Activated naive CD8-positive, alpha-beta T cell treated with anti-CD3 and anti-CD28 coated beads, Interleukin-2, amount 10 ng/mL, durations not matched to agents 7 days and 5 days (primary cell): ENCODE measurements around the gene FES. TPM values are rescaled to one million over a fixed set of nuclear protein-coding genes. Genes with fewer than 3 reads are reported as not detected.
A peak's percentile ranks its signal among the peaks of the same experiment; 100 is the strongest.

Experiments
- ATAC-seq: fragments of 150-1000 bp; cut with Tn5 transposase; one replicate; pipeline ENCODE4 v1.10.0; 2021; ENCODE audit warnings: low read depth, moderate library complexity
- POLR2A ChIA-PET: fragments of 350-600 bp; sonication (Branson Sonifier 250); formaldehyde crosslinking; loops from one replicate; lab custom pipeline; 2021; ENCODE audit warnings: antibody characterized with exemption; lab: Charles Lee
- DNase-seq: peaks from one replicate; pipeline ENCODE4 v3.0.0; 2021
- H3K27ac Mint-ChIP-seq: one replicate; pipeline ENCODE4 v1.8.0; 2022; ENCODE audit warnings: mild to moderate bottlenecking, mixed read lengths
- H3K27me3 Mint-ChIP-seq: one replicate; pipeline ENCODE4 v1.8.0; 2022; ENCODE audit warnings: mild to moderate bottlenecking, moderate library complexity, mixed read lengths
- H3K36me3 Mint-ChIP-seq: one replicate; pipeline ENCODE4 v1.8.0; 2021; ENCODE audit warnings: mild to moderate bottlenecking, mixed read lengths
- H3K4me1 Mint-ChIP-seq: one replicate; pipeline ENCODE4 v1.8.0; 2021; ENCODE audit warnings: mixed read lengths
- H3K4me3 Mint-ChIP-seq: one replicate; pipeline ENCODE4 v1.8.0; 2022; ENCODE audit warnings: mild to moderate bottlenecking, moderate library complexity, mixed read lengths
- H3K9me3 Mint-ChIP-seq: one replicate; pipeline ENCODE4 v1.8.0; 2021; ENCODE audit warnings: mixed read lengths
- total RNA-seq, 2 experiments: library from RNA; stranded (reverse); gene quantifications; one replicate each; pipeline ENCODE4 v1.2.3, GENCODE V29; 2021

Gene FES
- total RNA-seq, 2 experiments from 2014 or later, result 6.2 to 7.5 TPM

- H3K9me3 Mint-ChIP-seq, result no peaks in the 10 kb centered on the region
- DNase-seq (no peak), ATAC-seq (no peak)
- peaks cover 2% of the 10 kb centered on the region for H3K36me3 Mint-ChIP-seq
- peak overlapping the region; percentile 99 for H3K4me3 Mint-ChIP-seq
- peaks cover 39% of the 10 kb centered on the region for H3K4me1 Mint-ChIP-seq
- peak overlapping the region; percentile 99 for H3K27ac Mint-ChIP-seq
- H3K27me3 Mint-ChIP-seq, result no peaks in the 10 kb centered on the region
- POLR2A ChIA-PET, result interaction anchor here (1.0 to 8.0 kb wide), 6 partner anchors 10 to 212 kb away, joined by 3 to 141 read pairs (median 6); partner anchors contain the start of genes BLM, MAN2A2 and RCCD1
Observed at GRCh38 chr15:90929246-90930019, 45.1 kb downstream of the FES start.

- Mint-ChIP-seq H3K27me3 (no peaks in the 10 kb centered on the region), H3K36me3 (no peaks in the 10 kb centered on the region), H3K27ac (peak overlapping the region; percentile 99), H3K4me3 (peak overlapping the region; percentile 99), H3K9me3 (no peaks in the 10 kb centered on the region), H3K4me1 (peaks cover 36% of the 10 kb centered on the region)
- no peak for DNase-seq
- POLR2A ChIA-PET, result interaction anchor here (0.6 to 8.0 kb wide), 20 partner anchors 9 to 697 kb away, joined by 3 to 141 read pairs (median 4); partner anchors contain the start of genes BLM, CIB1, GDPGP1 and MAN2A2
- no peak for ATAC-seq
Observed at GRCh38 chr15:90930861-90931574, 46.7 kb downstream of the FES start.

GRCh38 chr15:90931575-90931827 lies 47.2 kb downstream of the FES start:
- peak overlapping the region; percentile 99 for H3K4me3 Mint-ChIP-seq
- POLR2A ChIA-PET, result interaction anchor here (0.6 to 8.0 kb wide), 23 partner anchors 10 to 698 kb away, joined by 3 to 141 read pairs (median 4); partner anchors contain the start of genes BLM, CIB1, GDPGP1 and MAN2A2
- H3K36me3 Mint-ChIP-seq, result peaks cover 4% of the 10 kb centered on the region
- no peaks in the 10 kb centered on the region for H3K27me3 Mint-ChIP-seq
- peak overlapping the region; percentile 99 for H3K27ac Mint-ChIP-seq
- DNase-seq (no peak), ATAC-seq (no peak)
- H3K9me3 Mint-ChIP-seq, result no peaks in the 10 kb centered on the region
- peaks cover 40% of the 10 kb centered on the region for H3K4me1 Mint-ChIP-seq

GRCh38 chr15:90931828-90932659 lies 47.7 kb downstream of the FES start, which contains the start of gene HDDC3:
HDDC3 (minus strand) TSS chr15:90932549; CDS start chr15:90932540, 9 bp downstream.
- H3K4me3 Mint-ChIP-seq, result peak within 1 kb of the TSS; percentile 99
- DNase-seq (peak; percentile 98), ATAC-seq (peak; percentile 55)
- POLR2A ChIA-PET, result interaction anchor here (0.6 to 8.0 kb wide), 28 partner anchors 10 to 698 kb away, joined by 3 to 141 read pairs (median 3); partner anchors contain the start of genes BLM, CIB1, GDPGP1 and MAN2A2
- H3K9me3 Mint-ChIP-seq, result no peaks in the 10 kb centered on the region
- peaks cover 5% of the 10 kb centered on the region for H3K36me3 Mint-ChIP-seq
- peaks cover 45% of the 10 kb centered on the region for H3K4me1 Mint-ChIP-seq
- H3K27me3 Mint-ChIP-seq, result no peaks in the 10 kb centered on the region
- H3K27ac Mint-ChIP-seq, result peak within 1 kb of the TSS; percentile 99

DNA sequence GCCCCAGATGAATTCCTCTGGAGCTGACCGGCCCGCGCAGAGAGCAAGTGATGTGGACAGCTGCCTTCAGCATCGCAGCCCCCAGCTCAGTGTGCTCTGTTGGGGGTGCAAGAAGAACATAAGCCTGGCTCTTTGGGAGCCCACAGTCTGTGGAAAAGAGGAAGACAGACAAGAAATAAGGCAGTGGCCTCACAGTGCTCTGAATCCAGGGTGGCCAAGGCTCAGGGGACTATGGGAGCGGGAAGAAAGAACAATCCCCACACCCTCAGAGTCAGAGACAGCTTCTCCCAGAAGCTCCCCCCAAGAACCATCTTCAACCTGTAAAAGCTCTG lies 48.3 kb downstream of the FES start:
- Mint-ChIP-seq H3K36me3 (peaks cover 5% of the 10 kb centered on the region), H3K27me3 (no peaks in the 10 kb centered on the region), H3K27ac (peak overlapping the region; percentile 99), H3K9me3 (no peaks in the 10 kb centered on the region), H3K4me1 (peaks cover 46% of the 10 kb centered on the region), H3K4me3 (peak overlapping the region; percentile 99)
- ATAC-seq, result no peak
- DNase-seq, result no peak
- POLR2A ChIA-PET, result interaction anchor here (0.6 to 8.0 kb wide), 16 partner anchors 9 to 667 kb away, joined by 3 to 141 read pairs (median 3); partner anchors contain the start of genes MAN2A2, PRC1 and RCCD1

- Mint-ChIP-seq H3K36me3 (peaks cover 7% of the 10 kb centered on the region), H3K27me3 (no peaks in the 10 kb centered on the region), H3K4me1 (peaks cover 45% of the 10 kb centered on the region), H3K27ac (peak overlapping the region; percentile 99), H3K4me3 (peak overlapping the region; percentile 32), H3K9me3 (no peaks in the 10 kb centered on the region)
- no peak for DNase-seq
- POLR2A ChIA-PET, result interaction anchor here (1.0 to 8.0 kb wide), 5 partner anchors 21 to 152 kb away, joined by 3 to 141 read pairs (median 11); partner anchors contain the start of genes MAN2A2, PRC1 and RCCD1
- no peak for ATAC-seq
Observed at GRCh38 chr15:90933301-90933700, 49.0 kb downstream of the FES start.

- no peaks in the 10 kb centered on the region for H3K27me3 Mint-ChIP-seq
- peak overlapping the region; percentile 89 for H3K4me3 Mint-ChIP-seq
- POLR2A ChIA-PET, result interaction anchor here (1.1 to 8.0 kb wide), 10 partner anchors 12 to 237 kb away, joined by 3 to 141 read pairs (median 8); partner anchors contain the start of genes BLM, MAN2A2, PRC1 and RCCD1
- peak overlapping the region; percentile 95 for H3K27ac Mint-ChIP-seq
- ATAC-seq (peak; percentile 23), DNase-seq (peak; percentile 88)
- H3K4me1 Mint-ChIP-seq, result peaks cover 41% of the 10 kb centered on the region
- H3K9me3 Mint-ChIP-seq, result no peaks in the 10 kb centered on the region
- H3K36me3 Mint-ChIP-seq, result peaks cover 8% of the 10 kb centered on the region
Observed at GRCh38 chr15:90934256-90934948, 50.1 kb downstream of the FES start.

GRCh38 chr15:90934949-90935751 lies 50.8 kb downstream of the FES start, which contains the start of gene UNC45A:
UNC45A (plus strand) TSS chr15:90935285; CDS start chr15:90935325, 40 bp downstream.
- H3K4me3 Mint-ChIP-seq, result peak within 1 kb of the TSS; percentile 89
- POLR2A ChIA-PET, result interaction anchor here (0.7 to 8.0 kb wide), 14 partner anchors 9 to 743 kb away, joined by 3 to 141 read pairs (median 4); partner anchors contain the start of genes BLM, MAN2A2, PRC1 and RCCD1
- ATAC-seq, result peak; percentile 66
- peak within 1 kb of the TSS; percentile 95 for H3K27ac Mint-ChIP-seq
- no peaks in the 10 kb centered on the region for H3K9me3 Mint-ChIP-seq
- peaks cover 38% of the 10 kb centered on the region for H3K4me1 Mint-ChIP-seq
- H3K36me3 Mint-ChIP-seq, result peaks cover 8% of the 10 kb centered on the region
- H3K27me3 Mint-ChIP-seq, result no peaks in the 10 kb centered on the region
- DNase-seq, result peak; percentile 99

- Mint-ChIP-seq H3K36me3 (peaks cover 13% of the 10 kb centered on the region), H3K27ac (no peak overlapping the region), H3K4me1 (peaks cover 26% of the 10 kb centered on the region), H3K4me3 (peak overlapping the region; percentile 89), H3K27me3 (no peaks in the 10 kb centered on the region), H3K9me3 (no peaks in the 10 kb centered on the region)
- DNase-seq (no peak), ATAC-seq (no peak)
- POLR2A ChIA-PET, result interaction anchor here (3.5 kb wide), 1 partner anchor 18 kb away, joined by 40 read pairs; the partner anchor contains the start of gene RCCD1
Observed at GRCh38 chr15:90936823-90937222, 52.5 kb downstream of the FES start.

DNA sequence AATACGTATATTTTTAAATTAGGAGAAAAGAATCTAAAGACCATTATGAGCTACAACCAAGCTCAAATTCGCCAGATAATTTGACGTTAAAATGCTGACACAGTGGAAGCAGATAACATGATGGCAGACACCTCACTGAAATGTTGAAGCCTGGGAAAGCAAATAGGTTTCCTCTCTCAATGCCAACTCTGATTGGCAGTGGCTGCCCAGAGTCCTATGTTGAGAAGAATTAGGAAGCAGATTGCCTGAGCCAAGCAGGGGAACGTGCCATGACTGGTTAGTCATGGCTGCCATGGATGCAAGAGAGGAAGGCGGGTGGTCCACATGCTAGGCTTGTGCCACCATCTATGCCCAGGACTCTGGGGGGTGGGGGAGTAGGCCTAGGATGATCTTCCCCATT lies 54.0 kb downstream of the FES start:
- Mint-ChIP-seq H3K27ac (no peak overlapping the region), H3K4me3 (no peak overlapping the region), H3K9me3 (no peaks in the 10 kb centered on the region), H3K36me3 (peaks cover 23% of the 10 kb centered on the region), H3K4me1 (peaks cover 23% of the 10 kb centered on the region), H3K27me3 (no peaks in the 10 kb centered on the region)
- DNase-seq, result no peak
- ATAC-seq, result no peak
- POLR2A ChIA-PET, result interaction anchor here (1.8 kb wide), 1 partner anchor 16 kb away, joined by 6 read pairs; the partner anchor contains the start of gene RCCD1

- POLR2A ChIA-PET, result interaction anchor here (0.8 to 1.8 kb wide), 3 partner anchors 10 to 37 kb away, joined by 3 to 6 read pairs (median 4); partner anchors contain the start of genes MAN2A2 and RCCD1
- Mint-ChIP-seq H3K4me1 (peaks cover 14% of the 10 kb centered on the region), H3K27ac (no peak overlapping the region), H3K36me3 (peaks cover 23% of the 10 kb centered on the region), H3K4me3 (no peak overlapping the region), H3K27me3 (no peaks in the 10 kb centered on the region), H3K9me3 (no peaks in the 10 kb centered on the region)
- DNase-seq, result no peak
- ATAC-seq, result no peak
Observed at GRCh38 chr15:90939756-90940155, 55.5 kb downstream of the FES start.
